ENCODE data around the gene PLD1.

PLD1 gene

GRCh38 chr3:171838218-171838720 lies 28.0 kb upstream of the PLD1 start:
- DNase-seq: no peak

GRCh38 chr3:171837698-171838097 lies 27.4 kb upstream of the PLD1 start:
- DNase-seq: no peak

- DNase-seq: no peak
Observed at GRCh38 chr3:171836855-171837254, 26.6 kb upstream of the PLD1 start.

- DNase-seq: no peak
Observed at GRCh38 chr3:171835613-171836012, 25.3 kb upstream of the PLD1 start.

GRCh38 chr3:171835116-171835515 lies 24.8 kb upstream of the PLD1 start:
- DNase-seq: no peak

- DNase-seq: no peak
Observed at GRCh38 chr3:171834461-171834801, 24.1 kb upstream of the PLD1 start.

- peak in 1 of 2 donors; percentile 6 for DNase-seq
Observed at GRCh38 chr3:171833789-171834460, 23.6 kb upstream of the PLD1 start.

- DNase-seq: no peak
Observed at GRCh38 chr3:171832989-171833388, 22.7 kb upstream of the PLD1 start.

GRCh38 chr3:171831936-171832335 lies 21.7 kb upstream of the PLD1 start:
- no peak for DNase-seq

GRCh38 chr3:171830518-171830875 lies 20.2 kb upstream of the PLD1 start:
- DNase-seq: no peak

GRCh38 chr3:171829841-171830517 lies 19.7 kb upstream of the PLD1 start:
- DNase-seq: no peak

GRCh38 chr3:171828902-171829770 lies 18.9 kb upstream of the PLD1 start:
- no peak for DNase-seq

GRCh38 chr3:171827836-171828458 lies 17.7 kb upstream of the PLD1 start:
- DNase-seq: no peak

- DNase-seq: no peak
Observed at GRCh38 chr3:171827385-171827784, 17.1 kb upstream of the PLD1 start.

GRCh38 chr3:171825222-171825828 lies 15.0 kb upstream of the PLD1 start:
- no peak for DNase-seq

GRCh38 chr3:171824824-171825221 lies 14.5 kb upstream of the PLD1 start:
- DNase-seq: no peak

GRCh38 chr3:171824116-171824515 lies 13.8 kb upstream of the PLD1 start:
- no peak for DNase-seq

GRCh38 chr3:171822431-171823106 lies 12.3 kb upstream of the PLD1 start:
- DNase-seq: no peak

GRCh38 chr3:171821778-171822358 lies 11.6 kb upstream of the PLD1 start:
- no peak for DNase-seq

- no peak for DNase-seq
Observed at GRCh38 chr3:171821044-171821443, 10.8 kb upstream of the PLD1 start.

GRCh38 chr3:171817074-171817800 lies 7.0 kb upstream of the PLD1 start:
- no peak for DNase-seq

Measured in CD4-positive, alpha-beta T cell treated with Interferon alpha-2 for 1 hour (primary cell).